Measurements from ENCODE around the gene MECR. TPM values are rescaled to one million over a fixed set of nuclear protein-coding genes. Genes with fewer than 3 reads are reported as not detected.

MECR gene
- total and polyA plus RNA-seq, 11 donors = 19.6 to 37.4 (median 33.1) TPM

GRCh38 chr1:29186252-29186651 lies 44.5 kb downstream of the MECR start:
- Histone ChIP-seq H3K27me3 (no peaks in the 10 kb centered on the region), H3K27ac (no peak overlapping the region), H3K4me1 (peaks cover 0 to 10% (median 6%) of the 10 kb centered on the region in 12 donors), H3K9me3 (no peaks in the 10 kb centered on the region), H3K36me3 (no peaks in the 10 kb centered on the region), H3K4me3 (no peak overlapping the region)
- no peak for ATAC-seq
- intact Hi-C loops (cut with DNase I) = no loop called here
- TF ChIP-seq POLR2A (IDR thresholded peaks at IDR 0.05) (no peak), CTCF (IDR thresholded peaks at IDR 0.05) (no peak)
- 84 to 87% (median 85%) methylated on average over 3 of the region's 3 CpGs for WGBS, 4 donors
- no peak for DNase-seq

- Histone ChIP-seq H3K27ac (peak overlapping the region in 1 of 12 donors; percentile 100), H3K4me3 (no peak overlapping the region), H3K36me3 (peaks cover 0 to 11% (median 5%) of the 10 kb centered on the region in 9 donors), H3K9me3 (no peaks in the 10 kb centered on the region), H3K27me3 (no peaks in the 10 kb centered on the region), H3K4me1 (peaks cover 11 to 34% (median 30%) of the 10 kb centered on the region in 12 donors)
- WGBS, 4 donors = 76 to 95% (median 80%) methylated on average over 1 of the region's 1 CpG
- DNase-seq (no peak), ATAC-seq (no peak)
- intact Hi-C loops (cut with DNase I) = loop anchor here in 3 of 10 donors (5.0 kb wide), 4 partner anchors 61 to 541 kb away; partner anchors contain the start of genes TMEM200B (in 2 of the 3), TAF12 (in 1 of the 3) and YTHDF2 (in 1 of the 3)
- TF ChIP-seq CTCF (IDR thresholded peaks at IDR 0.05) (no peak), POLR2A (IDR thresholded peaks at IDR 0.05) (no peak)
Observed at GRCh38 chr1:29183287-29183686, 47.4 kb downstream of the MECR start.

- Histone ChIP-seq H3K27me3 (no peaks in the 10 kb centered on the region), H3K4me1 (peaks cover 11 to 51% (median 45%) of the 10 kb centered on the region in 12 donors), H3K36me3 (peaks cover 0 to 17% (median 10%) of the 10 kb centered on the region in 9 donors), H3K9me3 (no peaks in the 10 kb centered on the region), H3K4me3 (peak within 1 kb of the TSS; percentile 74 to 100 (median 98)), H3K27ac (peak within 1 kb of the TSS; percentile 85 to 100 (median 100))
- DNase-seq (peak; percentile 99 to 100 (median 99)), ATAC-seq (peak; percentile 92 to 97 (median 96))
- TF ChIP-seq CTCF (IDR thresholded peaks at IDR 0.05) (peak; percentile 57 to 96 (median 84)), POLR2A (IDR thresholded peaks at IDR 0.05) (peak in 1 of 2 donors; percentile 87)
- WGBS, 4 donors = 0 to 1% (median 1%) methylated on average over 78 to 100 of the region's 100 CpGs
- intact Hi-C loops (cut with DNase I) = loop anchor here in 4 of 10 donors (1.0 to 5.0 kb wide), 6 partner anchors 22 to 539 kb away; partner anchors contain the start of genes TMEM200B (in 2 of the 4), TAF12 (in 1 of the 4) and YTHDF2 (in 1 of the 4)
Observed at GRCh38 chr1:29181413-29182225, 49.1 kb downstream of the MECR start, which contains the start of gene SRSF4. TSS of gene SRSF4 (minus strand) at chr1:29181900. CDS start at chr1:29181752, 148 bp downstream.
